Suprapubic skin (tissue), 4 donors: ENCODE data around the gene BCL2L15. TPM values are rescaled to one million over a fixed set of nuclear protein-coding genes. Genes with fewer than 3 reads are reported as not detected.

Experiments
- DNase-seq, 2 donors: peaks; one replicate each; pipeline ENCODE4 v3.0.0-alpha.2; 2019; ENCODE audit warnings: low spot score in 2 of 2
- H3K27ac ChIP-seq: fragments of 200-600 bp; sonication (generic); one replicate; pipeline ENCODE4 v1.5.1; 2019
- H3K27me3 ChIP-seq: fragments of 200-600 bp; sonication (generic); one replicate; pipeline ENCODE4 v1.5.1; 2019
- H3K36me3 ChIP-seq: fragments of 200-600 bp; sonication (generic); one replicate; pipeline ENCODE4 v1.5.1; 2019
- H3K4me1 ChIP-seq: fragments of 200-600 bp; sonication (generic); one replicate; pipeline ENCODE4 v1.5.1; 2019
- H3K4me3 ChIP-seq: fragments of 200-600 bp; sonication (generic); one replicate; pipeline ENCODE4 v1.5.1; 2019; ENCODE audit warnings: mild to moderate bottlenecking
- H3K9me3 ChIP-seq: fragments of 200-600 bp; sonication (generic); one replicate; pipeline ENCODE4 v1.5.1; 2019
- CTCF ChIP-seq, 2 donors: fragments of 200-600 bp in 1 of 2; fragments of 450-650 bp in 1 of 2; sonication (generic) in 1 of 2; IDR thresholded peaks; one replicate each; pipeline ENCODE4 v1.5.1; 2016 to 2019; ENCODE audit warnings: antibody characterized with exemption in 2 of 2, mild to moderate bottlenecking in 1 of 2, moderate library complexity in 1 of 2
- EP300 ChIP-seq: sonication (generic); formaldehyde crosslinking; IDR thresholded peaks from one replicate; pipeline ENCODE4 v1.6.1; 2017; ENCODE audit warnings: antibody characterized with exemption
- POLR2A ChIP-seq, 2 donors: fragments of 450-650 bp; IDR thresholded peaks; one replicate each; pipeline ENCODE4 v1.6.1; 2017; ENCODE audit warnings: antibody characterized with exemption in 2 of 2, mild to moderate bottlenecking in 2 of 2, moderate library complexity in 2 of 2
- POLR2AphosphoS5 ChIP-seq, 3 donors: sonication (generic); formaldehyde crosslinking; IDR thresholded peaks; one replicate each; pipeline ENCODE4 v1.6.1; 2017; ENCODE audit warnings: antibody characterized with exemption in 3 of 3
- WGBS: methylation state at CpG from one replicate; pipeline ENCODE4 v1.1.5; 2018; 5-methylcytosine and 5-hydroxymethylcytosine counted together
- total RNA-seq, 4 donors: library from RNA; depleted of rRNA; stranded (reverse); fragments of >200 nt; gene quantifications; one replicate each; pipeline ENCODE4 v1.1.0, GENCODE V29; 2016

BCL2L15 gene
- total RNA-seq, 4 donors from 2014 or later: 0.13 to 1.4 (median 0.45) TPM

GRCh38 chr1:113876176-113876575, 11.2 kb downstream of the BCL2L15 start:
- DNase-seq: no peak
- no peak for TF ChIP-seq CTCF (IDR thresholded peaks at IDR 0.05)
- TF ChIP-seq POLR2A (IDR thresholded peaks at IDR 0.05): no peak
- TF ChIP-seq POLR2AphosphoS5 (IDR thresholded peaks at IDR 0.05): no peak
- TF ChIP-seq EP300: no peak
- 94% methylated on average over 5 of the region's 5 CpGs for WGBS

DNA sequence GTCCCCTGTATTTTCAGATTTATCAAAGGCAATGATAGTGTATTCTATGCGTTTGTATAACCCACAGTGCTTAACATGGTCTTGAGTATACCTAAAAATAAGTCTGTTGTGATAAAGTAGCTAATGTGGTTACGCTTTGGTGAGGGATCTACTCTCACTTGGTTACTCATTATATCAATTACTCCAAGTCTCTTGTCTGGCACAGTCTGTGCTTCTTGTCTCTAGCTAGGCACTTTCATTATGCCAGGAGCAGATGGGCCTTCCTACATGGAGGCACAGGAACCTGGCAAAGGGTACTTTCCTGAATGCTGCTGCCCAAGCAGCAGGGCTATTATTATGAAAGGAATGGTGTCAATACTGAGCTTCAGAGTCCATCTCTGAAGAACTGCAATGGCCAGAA, 11.7 kb downstream of the BCL2L15 start:
- Histone ChIP-seq H3K9me3 (no peaks in the 10 kb centered on the region), H3K4me1 (peaks cover 12% of the 10 kb centered on the region), H3K27me3 (no peaks in the 10 kb centered on the region), H3K27ac (no peak overlapping the region), H3K36me3 (no peaks in the 10 kb centered on the region), H3K4me3 (no peak overlapping the region)
- 95% methylated on average over 2 of the region's 2 CpGs for WGBS
- DNase-seq: no peak
- TF ChIP-seq POLR2AphosphoS5 (IDR thresholded peaks at IDR 0.05) (no peak), EP300 (no peak), CTCF (IDR thresholded peaks at IDR 0.05) (no peak), POLR2A (IDR thresholded peaks at IDR 0.05) (no peak)

More at GRCh38 chr1:113876176-113876575, 11.2 kb downstream of the BCL2L15 start:
- H3K27ac ChIP-seq: no peak overlapping the region
- H3K36me3 ChIP-seq: no peaks in the 10 kb centered on the region
- no peaks in the 10 kb centered on the region for H3K27me3 ChIP-seq
- H3K4me1 ChIP-seq: peaks cover 12% of the 10 kb centered on the region
- no peaks in the 10 kb centered on the region for H3K9me3 ChIP-seq
- H3K4me3 ChIP-seq: no peak overlapping the region

GRCh38 chr1:113874012-113874879, 13.1 kb downstream of the BCL2L15 start:
- H3K4me1 ChIP-seq: peaks cover 12% of the 10 kb centered on the region
- TF ChIP-seq EP300: no peak
- TF ChIP-seq POLR2AphosphoS5 (IDR thresholded peaks at IDR 0.05): no peak
- no peak for TF ChIP-seq CTCF (IDR thresholded peaks at IDR 0.05)
- no peak for TF ChIP-seq POLR2A (IDR thresholded peaks at IDR 0.05)
- H3K27me3 ChIP-seq: no peaks in the 10 kb centered on the region
- H3K36me3 ChIP-seq: no peaks in the 10 kb centered on the region
- H3K4me3 ChIP-seq: no peak overlapping the region
- no peak for DNase-seq
- no peak overlapping the region for H3K27ac ChIP-seq
- WGBS: 53% methylated on average over 1 of the region's 1 CpG
- no peaks in the 10 kb centered on the region for H3K9me3 ChIP-seq

GRCh38 chr1:113872219-113872935, 15.0 kb downstream of the BCL2L15 start:
- Histone ChIP-seq H3K27me3 (no peaks in the 10 kb centered on the region), H3K9me3 (no peaks in the 10 kb centered on the region), H3K27ac (peak overlapping the region; percentile 51), H3K36me3 (no peaks in the 10 kb centered on the region), H3K4me1 (peaks cover 12% of the 10 kb centered on the region), H3K4me3 (no peak overlapping the region)
- TF ChIP-seq EP300 (no peak), CTCF (IDR thresholded peaks at IDR 0.05) (no peak), POLR2A (IDR thresholded peaks at IDR 0.05) (no peak), POLR2AphosphoS5 (IDR thresholded peaks at IDR 0.05) (no peak)
- DNase-seq: no peak

GRCh38 chr1:113871597-113872113, 15.7 kb downstream of the BCL2L15 start, which contains the start of gene PTPN22:
PTPN22 (minus strand) TSS chr1:113871712.
- Histone ChIP-seq H3K36me3 (no peaks in the 10 kb centered on the region), H3K4me1 (peaks cover 12% of the 10 kb centered on the region), H3K9me3 (no peaks in the 10 kb centered on the region), H3K27me3 (no peaks in the 10 kb centered on the region), H3K4me3 (no peak within 1 kb of the TSS), H3K27ac (peak within 1 kb of the TSS; percentile 51)
- TF ChIP-seq POLR2AphosphoS5 (IDR thresholded peaks at IDR 0.05) (no peak), POLR2A (IDR thresholded peaks at IDR 0.05) (no peak), EP300 (no peak), CTCF (IDR thresholded peaks at IDR 0.05) (no peak)
- 68% methylated on average over 4 of the region's 4 CpGs for WGBS
- no peak for DNase-seq
